ENCODE results near the gene VDR.

Gene VDR

DNA sequence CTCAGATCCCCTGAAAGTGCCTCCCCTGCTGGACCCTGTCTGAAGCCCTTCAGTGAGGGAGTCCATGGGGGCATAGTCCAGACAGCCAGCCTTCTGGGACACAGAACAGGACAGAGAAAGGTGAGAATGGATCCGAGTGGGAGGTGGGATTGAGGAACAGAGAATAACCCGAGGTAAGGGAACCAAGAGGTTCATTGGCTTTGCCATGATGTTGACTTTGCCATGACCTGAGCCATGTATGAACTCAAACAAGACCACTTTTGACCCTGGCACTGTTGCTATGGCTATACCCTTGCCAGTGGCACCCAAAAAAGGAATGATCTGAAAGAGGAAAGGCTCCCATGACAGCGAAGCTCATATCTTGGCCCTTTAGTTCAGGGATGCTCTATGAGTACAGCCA lies 22.6 kb upstream of the VDR start:
- DNase-seq, result peak; percentile 17

DNA sequence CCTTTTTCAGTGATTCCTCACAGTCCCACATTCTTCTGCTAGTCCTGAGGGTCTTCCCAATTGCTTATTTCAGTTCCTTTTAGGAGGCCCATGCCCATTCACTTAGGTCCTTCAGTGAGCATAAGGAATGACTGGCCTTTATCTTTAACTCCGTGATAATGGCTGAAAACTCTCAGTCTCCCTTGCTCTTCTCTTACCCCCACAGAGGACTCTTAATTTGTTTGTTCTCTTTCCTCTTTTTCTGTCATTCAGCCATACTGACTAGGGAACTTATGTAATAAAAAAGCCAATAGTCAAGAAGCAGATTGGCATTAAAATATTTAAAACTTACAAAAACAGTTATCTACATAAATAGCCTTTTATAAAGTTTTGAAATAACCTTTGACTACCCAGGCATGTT lies 17.1 kb upstream of the VDR start:
- DNase-seq, result no peak

DNA sequence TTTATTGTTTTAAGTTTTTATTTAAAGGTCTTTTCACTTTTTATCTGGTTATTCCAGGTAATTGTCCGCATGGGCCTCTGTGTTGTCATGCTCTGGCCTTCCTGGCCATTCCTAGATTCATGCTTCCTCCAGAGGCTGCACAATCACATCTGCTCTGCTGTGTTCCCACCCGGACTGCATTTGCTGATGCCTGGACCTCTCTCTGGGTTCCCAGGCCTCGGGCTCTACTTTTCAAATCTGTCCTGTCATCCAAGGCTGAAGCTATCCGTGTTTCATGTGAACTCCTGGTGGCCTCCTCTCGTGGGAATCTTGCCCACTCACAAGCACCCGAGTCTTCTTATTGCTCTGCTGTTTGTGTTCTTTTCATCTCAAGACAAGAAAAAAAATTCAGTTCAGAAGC lies 16.1 kb upstream of the VDR start:
- peak; percentile 41 for DNase-seq

DNA sequence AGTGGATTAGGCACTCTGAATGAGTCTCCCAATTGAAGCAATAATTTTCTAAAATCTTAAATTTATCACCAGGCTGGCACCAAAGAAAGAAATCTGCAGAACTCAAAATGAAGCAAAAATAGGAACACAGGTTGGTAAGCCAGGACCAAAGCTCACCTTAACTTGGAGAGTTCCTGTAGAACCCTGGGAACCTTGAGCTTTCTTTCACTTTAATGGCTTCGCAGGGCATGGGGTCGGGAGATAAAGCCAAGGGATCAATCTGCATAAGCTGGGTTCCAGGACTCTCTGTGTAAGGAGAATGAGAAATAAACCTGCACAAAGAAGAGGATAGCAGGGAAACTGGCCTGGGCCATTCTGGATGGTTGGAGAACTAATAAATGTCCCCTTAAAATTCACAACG lies 8.3 kb upstream of the VDR start:
- no peak for DNase-seq

DNA sequence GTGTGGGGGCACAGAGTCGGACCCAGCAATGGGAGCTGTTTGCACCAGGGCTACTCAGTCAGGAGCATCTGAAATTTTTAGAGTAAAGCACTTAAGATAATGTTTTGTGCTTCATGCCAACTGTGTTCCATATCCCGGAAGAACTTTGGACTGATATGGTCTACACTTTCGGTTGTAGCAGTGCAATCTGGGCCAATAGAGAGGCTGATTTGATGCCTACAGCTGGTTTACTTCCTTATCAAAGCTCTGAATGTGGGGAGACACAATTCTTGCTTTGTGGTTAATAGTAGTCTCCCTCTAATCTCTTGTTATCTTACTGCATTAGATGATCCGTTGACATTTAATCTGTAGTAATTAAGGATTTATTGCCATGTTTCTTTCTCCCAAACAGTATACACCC lies 7.8 kb upstream of the VDR start:
- no peak for DNase-seq

DNA sequence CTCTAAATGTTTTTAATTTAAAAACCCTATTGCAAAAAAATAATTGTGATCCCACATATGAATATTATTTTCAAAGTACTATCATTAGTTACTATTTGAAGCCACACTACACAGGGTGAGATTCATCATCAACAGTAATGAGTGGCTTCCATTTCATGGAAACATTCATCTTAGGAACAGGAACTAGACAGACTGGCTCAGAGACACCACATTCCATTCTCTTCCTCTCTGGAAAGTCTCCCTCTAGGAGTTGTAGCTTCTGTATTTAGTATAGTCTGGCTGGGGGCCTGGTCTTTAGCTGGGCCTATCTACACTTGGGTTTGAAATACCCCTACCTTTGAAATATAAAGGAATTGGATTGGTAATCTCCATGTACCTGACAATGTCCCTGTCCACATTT lies 6.2 kb upstream of the VDR start:
- no peak for DNase-seq

DNA sequence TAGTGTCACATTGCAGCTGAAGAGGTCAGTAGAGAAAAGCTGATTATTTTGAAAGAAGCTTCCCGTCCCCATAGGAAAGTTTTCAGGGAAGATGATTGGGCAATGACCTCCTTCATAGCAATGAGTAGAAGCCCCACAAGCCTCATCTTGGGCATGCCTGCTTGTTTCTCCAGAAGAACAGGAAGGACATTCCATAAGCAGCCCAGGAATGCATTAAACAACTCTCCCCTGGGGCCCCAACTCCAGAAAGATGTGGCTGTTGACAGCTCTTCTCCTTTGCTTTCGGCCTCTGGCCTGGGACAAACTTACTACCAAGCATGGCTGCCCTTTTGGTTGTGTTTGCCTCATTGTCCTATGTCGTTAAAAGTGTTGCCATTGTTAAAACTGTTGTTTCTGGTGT lies 5.7 kb upstream of the VDR start:
- DNase-seq, result no peak

DNA sequence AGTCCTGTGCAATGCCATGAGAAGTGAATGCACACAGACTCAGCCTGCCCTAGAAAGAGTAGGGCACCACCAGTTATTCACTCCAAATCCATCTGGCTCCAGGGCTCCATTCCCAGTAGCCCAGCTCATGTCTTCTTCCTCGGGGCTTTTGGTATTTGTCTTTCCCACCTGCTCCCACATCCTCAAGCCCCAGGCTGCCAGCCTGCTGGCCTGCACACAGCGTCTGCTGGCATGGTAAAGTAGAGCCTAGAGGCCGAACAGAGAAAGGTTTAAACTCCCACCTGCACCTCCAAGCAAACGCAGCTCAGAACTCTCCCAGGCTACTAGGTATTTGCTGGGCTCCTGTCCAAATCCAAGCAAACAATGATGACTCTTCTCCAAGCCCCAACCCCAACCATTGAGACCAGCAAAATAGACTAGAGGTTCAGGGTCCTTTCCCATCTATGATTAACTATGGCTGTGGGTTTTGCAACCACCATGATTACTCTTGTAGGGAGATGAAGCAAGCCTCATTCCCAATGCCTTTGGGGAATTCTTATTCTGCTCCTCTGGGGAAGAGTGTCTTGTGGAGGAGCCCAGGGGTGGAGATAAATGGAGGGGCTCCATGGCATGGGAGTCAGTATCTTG lies 5.2 kb upstream of the VDR start:
- no peak for DNase-seq

DNA sequence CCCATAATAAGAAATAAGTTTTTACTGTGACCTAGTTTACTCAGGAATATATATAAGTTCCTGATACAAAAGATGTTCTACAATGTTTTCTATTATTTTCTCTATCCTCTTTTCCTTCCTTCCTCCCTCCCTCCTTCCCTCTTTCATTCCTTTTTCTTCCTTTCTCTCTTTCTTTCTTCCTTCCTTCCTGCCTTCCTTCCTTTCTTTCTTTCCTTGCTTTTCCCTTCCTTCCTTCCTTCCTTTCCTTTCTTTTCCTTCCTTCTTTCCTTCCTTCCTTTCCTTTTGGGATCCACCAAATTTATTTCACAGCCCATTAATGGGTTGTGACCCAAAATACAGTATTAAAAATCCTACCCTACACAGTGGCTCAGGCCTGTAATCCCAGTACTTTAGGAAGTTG lies 3.9 kb upstream of the VDR start:
- no peak for DNase-seq

DNA sequence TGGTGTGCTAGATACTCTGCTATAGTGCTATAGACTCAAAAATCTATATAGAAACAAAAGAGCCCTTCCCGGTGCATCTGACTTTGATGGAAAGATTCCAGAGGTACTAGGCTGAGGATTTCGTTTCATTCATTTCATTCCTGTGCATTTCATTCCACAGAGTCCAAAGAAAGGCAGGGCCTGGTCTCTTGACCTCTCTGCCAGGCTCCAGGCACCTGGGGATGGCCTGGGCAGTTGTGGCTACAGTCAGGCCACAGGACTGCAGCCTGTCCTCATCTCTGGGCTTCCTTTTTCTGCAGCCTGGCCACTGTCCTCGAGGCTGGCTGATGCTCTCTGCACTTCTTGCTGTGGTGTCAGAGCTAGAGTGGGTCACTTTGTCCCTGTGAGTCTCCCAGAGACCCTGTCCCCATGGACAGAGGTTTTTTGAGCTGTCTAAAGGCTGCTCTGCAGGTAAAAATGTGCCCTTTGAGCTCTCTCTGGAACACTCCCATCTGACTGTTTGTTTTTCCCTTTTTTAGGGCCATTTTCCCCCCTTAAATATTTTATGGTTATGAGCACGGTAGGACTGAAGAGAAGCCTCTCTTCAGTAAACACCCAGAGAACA lies 3.2 kb upstream of the VDR start:
- DNase-seq, result no peak

DNA sequence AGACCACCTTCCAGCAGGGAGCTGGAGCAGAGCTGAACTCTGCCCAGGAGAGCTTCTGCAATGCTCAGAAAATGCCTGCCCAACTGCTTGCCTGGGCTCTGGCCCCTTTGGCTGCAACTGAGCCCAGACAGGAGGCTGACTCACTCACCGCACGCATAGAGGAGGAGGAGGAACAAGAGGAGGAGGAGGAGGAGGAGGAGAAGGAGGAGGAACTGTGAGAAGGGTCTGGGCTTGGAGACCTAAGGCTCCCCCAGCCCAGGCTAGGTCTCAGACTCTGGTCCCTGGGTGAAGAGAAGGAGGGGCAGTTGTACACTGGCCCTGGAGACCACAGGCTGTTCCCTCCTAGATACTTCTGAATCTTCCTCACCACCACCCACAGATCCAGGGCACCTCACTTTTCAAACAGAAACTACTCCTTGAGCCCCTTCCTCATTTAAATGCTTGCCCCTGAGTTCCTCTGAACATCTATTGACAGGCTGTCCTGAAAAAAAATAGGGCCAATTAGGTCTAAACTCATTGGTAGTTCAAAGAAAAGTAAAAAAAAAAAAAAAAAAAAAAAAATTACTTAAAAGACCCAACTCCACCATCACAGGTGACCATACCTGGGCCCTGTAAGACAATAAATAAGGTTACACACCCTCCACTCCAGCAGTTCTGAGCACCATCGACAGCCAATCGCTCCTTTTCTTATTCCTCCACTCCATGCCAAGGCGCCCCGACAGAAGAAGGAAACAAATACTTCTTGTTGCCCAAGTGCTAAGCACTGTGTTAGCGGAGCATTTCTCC lies 674 bp downstream of the VDR start:
- peak; percentile 88 for DNase-seq

DNA sequence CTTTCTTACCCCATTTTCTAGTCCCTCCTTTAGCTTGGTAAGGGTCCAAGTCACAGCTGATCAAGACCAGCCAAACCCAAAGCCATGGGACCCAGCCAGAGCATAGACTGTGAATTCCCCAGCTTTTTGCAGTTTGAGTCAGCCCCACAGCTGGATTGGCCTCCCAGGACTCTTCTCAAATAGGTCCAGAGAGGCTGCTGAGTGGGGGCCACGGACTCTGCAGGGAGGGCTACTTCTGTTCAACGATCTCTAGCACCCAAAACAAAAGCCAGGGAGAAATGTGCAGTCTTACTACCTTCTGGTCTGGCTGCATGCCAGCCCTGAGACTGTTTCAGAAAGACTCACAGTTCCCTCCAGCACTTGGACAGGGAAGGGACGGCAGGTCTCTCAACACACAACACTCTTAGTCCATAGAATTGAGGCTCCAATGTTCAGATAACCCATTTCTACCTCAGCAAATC lies 1.6 kb downstream of the VDR start:
- DNase-seq, result no peak

DNA sequence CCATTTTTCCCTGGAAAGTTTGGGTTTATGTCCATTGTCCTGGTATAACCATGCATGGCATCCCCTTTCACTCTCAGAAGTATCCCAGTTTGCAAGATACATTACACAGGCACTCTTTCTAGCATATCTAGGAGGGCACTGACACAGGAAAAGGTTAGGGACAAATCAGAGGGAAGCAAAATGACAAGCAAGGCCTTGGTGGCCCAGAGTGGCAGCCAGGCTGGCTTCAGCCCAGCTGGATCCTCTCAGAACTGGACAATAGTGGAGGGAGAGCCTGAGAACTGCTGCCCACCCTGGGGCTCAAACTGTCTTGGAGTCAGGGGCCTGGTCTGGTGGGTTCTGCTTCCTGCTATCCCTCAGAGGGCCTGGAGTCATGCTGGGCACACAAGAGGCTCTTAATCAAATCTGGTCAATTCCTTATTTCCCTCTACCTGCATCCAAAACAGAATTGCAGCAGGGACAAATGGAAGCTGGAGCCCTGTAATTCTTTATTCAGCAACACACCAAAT lies 2.6 kb downstream of the VDR start:
- DNase-seq, result no peak

DNA sequence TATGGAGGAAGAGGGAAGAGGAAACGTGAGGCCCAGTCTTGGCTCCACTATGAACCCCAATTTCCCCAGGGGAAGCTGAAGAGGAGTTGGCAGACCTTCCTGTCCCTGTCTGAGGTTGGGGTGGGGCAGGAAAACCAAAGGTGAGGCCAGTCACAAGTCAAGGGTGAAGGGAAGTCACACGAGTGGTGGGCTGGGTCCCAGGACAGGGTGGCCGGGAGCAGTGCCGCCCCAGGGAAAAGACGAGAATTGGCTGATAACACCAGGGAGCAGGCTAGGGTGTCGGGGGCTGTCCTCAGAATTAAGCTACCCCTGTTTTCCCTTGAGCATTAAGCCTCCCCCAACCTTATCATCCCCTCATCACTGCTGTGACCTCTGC lies 3.1 kb downstream of the VDR start:
- no peak for DNase-seq

DNA sequence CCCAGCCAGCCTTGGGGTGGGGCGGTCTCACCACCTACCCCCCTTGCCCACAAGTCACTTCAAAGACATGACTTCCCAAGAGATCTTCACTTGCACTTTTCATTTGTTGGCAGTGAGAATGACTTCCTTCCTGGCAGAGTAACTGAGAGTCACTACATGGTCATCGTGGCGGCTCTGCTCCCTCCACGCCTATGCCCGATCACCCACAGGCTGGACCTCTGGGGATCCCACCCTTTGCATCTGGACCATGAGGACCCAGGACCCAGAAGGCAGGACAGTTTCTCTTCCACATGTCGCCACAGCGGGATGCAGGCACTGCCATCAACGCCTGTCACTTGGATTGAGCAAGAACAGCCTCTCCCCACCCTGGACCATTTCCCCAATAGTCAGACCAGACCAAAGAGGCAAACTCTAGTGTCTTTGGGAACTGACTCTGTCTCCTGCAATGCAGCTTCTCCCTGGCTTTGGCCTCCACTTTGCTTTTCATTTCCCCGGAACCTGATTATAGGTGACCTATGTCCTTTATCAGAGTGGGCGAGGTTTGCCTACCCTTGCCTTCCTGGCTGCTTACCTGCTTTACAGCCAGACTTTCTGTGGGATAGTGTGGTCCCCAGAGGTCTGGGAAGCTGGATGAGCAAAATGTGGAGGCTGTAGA lies 3.6 kb downstream of the VDR start:
- no peak for DNase-seq

DNA sequence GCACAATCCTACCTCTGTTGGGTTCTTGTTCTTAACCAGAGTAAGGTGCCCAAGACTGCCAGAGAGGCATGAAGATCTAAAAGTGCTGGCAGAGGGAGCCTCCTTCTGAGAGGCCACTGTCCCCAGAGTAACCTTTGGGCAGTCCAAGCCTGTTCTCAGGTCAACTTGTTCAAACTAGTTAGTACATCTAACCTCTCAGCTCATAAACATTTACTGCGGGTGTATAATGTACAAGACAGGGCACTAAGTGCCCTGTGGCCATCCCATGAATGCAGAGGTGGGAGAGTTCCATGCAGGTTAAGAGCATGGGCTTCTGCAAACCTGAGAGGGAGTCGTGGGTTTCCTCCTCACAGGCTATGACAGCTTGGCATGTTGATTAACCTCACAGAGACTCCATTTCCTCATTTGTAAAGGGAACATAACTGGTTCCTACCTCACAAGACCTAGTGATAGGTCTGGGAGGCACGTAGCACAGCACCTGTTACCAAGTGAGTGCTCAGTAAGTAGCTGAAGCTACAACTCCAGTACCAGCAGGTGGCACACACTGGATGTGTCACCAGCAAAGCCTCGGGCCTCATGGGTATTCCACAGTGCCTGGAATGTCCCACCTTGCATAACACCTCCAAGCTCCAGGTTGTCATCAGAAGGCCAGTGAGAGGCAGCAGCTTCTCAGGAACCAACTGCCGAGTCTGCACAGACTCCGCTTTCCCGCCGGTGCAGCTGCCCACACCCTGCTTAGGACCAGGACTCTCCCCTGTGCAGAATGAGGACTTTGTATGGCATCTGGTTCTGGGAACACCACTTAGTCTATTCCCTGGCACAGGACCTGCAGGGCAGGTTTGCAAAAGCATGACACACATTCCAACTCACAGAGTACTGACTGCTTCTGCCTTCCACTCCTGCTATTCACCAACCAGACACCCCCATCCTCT lies 4.4 kb downstream of the VDR start:
- DNase-seq, result no peak

DNA sequence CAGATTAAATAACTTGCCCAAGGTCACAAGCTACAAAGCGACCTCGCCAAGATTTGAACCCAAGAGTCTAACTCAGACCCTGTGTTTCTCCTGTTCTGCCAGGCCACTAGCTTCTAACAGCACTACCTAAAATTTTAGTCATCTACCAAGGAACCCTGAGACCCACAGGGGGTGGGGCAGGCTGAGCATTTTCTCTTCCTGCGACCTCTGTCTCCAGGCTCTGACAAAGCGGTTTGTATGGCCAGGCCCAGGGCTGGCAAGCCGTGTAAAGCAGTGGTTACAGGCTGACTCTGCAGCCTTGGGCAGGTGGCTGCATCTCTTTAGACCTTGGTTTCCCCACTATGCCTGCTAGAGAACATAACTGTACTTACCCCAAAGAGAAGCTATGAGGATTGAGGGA lies 5.3 kb downstream of the VDR start:
- no peak for DNase-seq

DNA sequence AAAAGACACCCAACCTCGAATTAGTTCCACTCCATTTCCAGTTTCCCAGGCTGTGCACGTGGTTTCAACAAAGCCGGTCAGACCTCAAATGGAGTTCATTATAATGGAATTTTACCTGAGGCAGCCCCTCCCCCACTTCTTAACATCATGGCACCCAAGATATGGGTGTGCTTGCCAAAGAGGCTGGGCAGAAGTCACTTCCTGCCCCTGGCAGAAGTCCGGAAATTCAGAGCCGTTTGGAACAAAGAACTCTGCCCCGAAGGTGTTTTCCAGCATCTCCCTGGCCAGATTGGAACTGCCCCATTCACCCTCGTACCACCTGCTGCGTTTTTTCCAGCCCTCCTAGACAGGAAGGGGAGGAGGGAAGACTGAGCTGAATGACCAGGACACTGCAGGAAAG lies 8.2 kb downstream of the VDR start:
- no peak for DNase-seq

DNA sequence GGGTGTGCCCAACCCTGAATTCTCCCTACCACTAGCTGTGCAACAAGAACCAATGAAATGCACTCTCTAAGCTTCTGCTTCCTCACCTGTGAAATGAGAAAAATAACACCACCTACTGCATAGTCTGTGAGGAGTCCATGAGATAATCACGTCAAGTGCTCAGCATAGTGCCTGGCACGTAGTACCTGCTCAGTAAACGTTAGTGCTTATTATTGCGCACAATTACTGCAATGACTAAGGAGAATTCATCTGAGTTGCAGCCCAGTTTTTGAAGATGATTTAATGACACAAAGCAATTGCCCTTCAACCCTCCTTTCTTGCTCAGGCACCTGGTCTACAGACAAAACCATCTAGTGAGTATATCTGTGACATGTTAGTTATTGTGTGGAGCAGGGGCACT lies 8.8 kb downstream of the VDR start:
- no peak for DNase-seq

DNA sequence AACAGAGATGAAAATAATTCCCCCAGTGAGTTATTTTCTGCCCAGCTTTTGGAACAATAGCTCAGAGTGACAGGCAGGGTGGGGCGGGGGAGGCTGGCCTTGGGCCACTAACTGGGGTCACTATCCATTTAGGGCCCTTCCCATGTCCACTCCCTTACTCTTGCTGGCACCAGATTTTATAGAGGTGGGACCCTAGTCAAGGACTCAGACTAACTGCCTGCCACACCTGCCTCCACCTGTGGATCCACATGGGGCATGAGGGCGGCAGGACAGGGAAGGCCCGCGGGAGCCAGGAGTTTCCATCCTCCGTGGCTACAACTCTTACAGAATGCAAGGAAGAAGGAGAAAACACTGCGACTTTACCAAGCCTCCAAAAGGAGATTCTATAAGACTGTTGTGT lies 10.1 kb downstream of the VDR start:
- no peak for DNase-seq

DNA sequence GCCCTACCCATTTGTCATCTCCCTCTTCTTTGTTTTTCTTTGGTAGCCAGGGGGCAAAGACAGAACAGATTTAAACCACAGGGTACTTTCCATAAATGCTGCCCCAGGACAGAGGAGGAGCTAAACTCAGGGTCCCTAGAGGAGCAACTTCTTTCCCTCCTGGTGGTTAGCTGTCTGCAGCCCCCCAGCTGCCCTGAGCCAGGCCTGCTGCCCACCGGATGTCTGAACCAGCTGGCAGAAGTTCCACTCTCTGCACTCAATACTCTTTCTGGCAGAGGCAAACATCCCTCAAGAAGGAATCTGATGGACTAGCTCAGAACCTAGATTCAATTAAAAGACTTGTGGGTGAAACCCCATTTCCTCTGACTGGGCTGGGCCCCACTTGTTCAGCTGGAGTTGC lies 10.7 kb downstream of the VDR start:
- no peak for DNase-seq

DNA sequence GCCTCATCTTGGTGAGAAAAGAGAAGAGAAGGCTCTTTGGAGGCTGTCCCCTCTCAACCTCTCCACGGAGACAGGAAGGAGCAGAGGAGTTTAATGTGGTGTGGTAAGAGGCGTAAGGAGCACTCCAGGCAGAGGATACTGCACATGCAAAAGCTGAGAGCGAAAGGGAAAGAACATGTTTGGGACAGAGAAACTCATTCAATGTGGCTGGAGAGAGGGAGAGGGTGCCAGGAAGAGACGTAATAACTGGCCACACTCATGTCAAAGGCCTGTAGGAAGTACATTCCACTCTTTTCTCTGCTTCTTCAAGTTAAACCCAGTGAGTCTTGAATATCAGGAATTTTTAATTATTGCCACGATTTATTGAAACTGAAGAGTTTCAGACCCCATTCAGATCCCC lies 12.0 kb downstream of the VDR start:
- no peak for DNase-seq

DNA sequence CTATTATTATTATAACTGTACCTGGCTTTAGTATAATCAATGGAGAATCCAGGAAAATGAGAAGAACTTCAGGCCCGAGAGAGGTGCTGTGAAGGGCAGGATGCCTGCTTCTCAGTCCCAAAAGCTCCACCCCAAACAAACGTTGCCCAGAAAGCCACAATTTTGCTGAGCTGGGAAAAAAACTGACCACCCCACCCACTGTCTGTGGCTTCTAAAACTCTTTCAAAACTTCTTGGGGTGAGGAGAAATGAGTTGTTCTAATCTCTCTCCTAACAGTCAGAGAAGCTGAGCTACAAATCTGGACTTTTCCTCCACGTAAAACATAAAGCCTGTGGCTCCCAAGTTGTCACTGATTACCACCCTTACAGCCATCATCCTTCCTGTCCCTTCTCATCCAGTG lies 13.4 kb downstream of the VDR start:
- peak; percentile 39 for DNase-seq
